Measurements from ENCODE around the gene COMMD1.

The COMMD1 gene

DNA sequence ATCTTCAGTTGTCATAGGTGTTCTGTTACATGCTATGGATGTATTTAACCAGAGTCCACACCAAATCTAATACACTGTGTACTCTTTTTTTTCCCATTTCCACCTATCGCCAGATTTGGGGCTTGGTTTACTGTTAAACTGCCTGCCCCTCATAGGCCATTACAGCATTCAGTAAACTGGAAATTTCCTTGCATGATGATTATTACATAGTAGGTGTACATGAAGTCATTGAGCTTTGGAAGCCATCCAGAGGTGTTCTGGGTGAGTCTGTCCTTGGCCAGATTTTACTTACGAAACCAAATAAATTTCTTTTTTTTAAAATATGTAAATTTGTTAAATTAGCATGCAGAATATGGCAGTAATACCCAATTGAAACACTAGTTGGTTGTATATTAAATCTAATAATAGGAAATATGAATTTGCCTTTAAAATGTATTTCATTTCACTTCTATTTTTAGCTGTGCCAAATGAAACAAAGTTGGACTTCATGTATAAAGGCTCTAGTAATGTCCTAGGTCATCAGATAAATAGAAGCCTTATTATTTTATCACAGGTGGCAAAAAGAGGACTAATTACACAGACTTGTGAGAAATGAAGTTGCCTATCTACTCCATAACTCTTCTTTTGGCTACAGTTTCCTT, 60.7 kb downstream of the COMMD1 start:
- no peak overlapping the region for H3K4me3 ChIP-seq (ENCODE audit: low read length)
- DNase-seq (ENCODE audit: low read depth): no peak
- TF ChIP-seq, protein P1, sequence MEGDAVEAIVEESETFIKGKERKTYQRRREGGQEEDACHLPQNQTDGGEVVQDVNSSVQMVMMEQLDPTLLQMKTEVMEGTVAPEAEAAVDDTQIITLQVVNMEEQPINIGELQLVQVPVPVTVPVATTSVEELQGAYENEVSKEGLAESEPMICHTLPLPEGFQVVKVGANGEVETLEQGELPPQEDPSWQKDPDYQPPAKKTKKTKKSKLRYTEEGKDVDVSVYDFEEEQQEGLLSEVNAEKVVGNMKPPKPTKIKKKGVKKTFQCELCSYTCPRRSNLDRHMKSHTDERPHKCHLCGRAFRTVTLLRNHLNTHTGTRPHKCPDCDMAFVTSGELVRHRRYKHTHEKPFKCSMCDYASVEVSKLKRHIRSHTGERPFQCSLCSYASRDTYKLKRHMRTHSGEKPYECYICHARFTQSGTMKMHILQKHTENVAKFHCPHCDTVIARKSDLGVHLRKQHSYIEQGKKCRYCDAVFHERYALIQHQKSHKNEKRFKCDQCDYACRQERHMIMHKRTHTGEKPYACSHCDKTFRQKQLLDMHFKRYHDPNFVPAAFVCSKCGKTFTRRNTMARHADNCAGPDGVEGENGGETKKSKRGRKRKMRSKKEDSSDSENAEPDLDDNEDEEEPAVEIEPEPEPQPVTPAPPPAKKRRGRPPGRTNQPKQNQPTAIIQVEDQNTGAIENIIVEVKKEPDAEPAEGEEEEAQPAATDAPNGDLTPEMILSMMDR (conservative IDR thresholded peaks at IDR 0.05; ENCODE audit: low read depth, low read length): no peak

DNA sequence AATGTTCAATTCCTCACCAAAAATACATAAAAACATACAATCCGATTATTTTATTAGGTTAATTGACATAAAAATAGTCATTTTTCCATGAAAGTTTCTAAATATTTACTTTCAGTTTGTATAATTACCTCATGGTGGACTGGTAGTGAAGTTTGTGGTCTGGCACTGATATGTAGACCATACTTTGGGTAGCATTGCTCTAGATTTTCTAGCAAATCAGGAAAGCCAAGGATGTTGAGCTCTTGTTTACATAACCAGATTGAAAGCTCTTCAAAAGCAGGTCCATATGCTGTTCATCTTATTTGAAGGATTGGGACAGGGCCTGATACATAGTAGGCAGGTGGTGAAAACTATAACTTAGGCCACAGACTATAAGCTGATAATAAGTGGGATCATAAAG, 61.8 kb downstream of the COMMD1 start:
- H3K4me3 ChIP-seq (ENCODE audit: low read length): no peak overlapping the region
- TF ChIP-seq, protein P1 (conservative IDR thresholded peaks at IDR 0.05; ENCODE audit: low read depth, low read length): no peak
- DNase-seq (ENCODE audit: low read depth): no peak

DNA sequence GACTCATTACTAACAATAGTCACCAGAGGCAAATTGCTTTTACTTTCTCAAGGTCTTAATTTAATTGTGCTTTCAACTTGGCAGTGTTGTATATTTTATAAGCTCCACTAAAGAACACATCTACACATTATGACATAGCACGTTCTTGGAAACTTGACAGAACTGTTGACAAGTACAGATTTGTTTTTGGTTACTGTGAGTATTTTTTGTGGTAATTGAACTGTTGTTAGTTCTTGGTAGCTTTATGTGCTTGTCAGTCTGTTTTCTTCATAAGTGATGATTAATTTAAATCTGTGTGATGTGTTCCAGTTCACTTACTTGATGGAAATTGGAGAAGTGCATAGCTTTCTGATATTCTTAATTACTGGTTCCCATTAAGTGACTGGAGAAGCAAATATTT, 63.9 kb downstream of the COMMD1 start:
- TF ChIP-seq, protein P1 (conservative IDR thresholded peaks at IDR 0.05; ENCODE audit: low read depth, low read length): no peak
- H3K4me3 ChIP-seq (ENCODE audit: low read length): no peak overlapping the region
- peak; percentile 64 for DNase-seq (ENCODE audit: low read depth)

DNA sequence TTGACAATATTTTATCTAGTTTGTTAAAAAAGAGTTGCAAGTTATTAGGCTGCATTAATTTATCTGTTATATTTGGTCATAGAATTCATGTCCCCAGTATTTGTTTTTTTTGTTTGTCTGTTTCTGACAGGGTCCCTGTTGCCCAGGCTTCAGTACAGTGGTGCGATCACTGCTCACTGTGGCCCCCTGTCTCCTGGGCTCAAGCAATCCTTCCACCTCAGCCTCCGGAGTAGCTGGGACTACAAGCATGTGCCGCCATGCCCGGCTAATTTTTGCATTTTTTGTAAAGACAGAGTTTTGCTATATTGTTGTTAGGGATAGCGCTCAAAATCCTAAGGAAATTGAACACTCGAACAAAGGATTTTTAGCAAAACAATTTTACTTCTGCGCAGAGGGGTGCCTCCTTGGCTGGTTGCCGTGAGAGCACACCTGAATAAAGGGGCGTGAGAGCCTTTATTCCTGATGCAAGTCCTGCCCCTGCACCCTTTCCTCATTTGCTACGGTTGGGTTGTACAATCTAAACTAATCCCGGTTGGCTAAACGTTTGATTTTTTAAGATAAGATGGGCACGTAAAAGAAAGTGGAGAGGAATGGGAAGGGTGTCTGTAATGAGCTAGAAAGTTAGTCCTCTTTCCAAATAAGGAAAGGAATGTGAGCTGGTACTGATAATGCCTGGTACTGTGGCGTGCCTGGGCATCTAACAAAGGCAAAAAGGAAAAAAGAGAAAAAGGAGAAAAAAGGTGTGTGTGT, 65.5 kb downstream of the COMMD1 start:
- DNase-seq (ENCODE audit: low read depth): peak; percentile 62
- TF ChIP-seq, protein P1 (conservative IDR thresholded peaks at IDR 0.05; ENCODE audit: low read depth, low read length): peak; percentile 42
- no peak overlapping the region for H3K4me3 ChIP-seq (ENCODE audit: low read length)

DNA sequence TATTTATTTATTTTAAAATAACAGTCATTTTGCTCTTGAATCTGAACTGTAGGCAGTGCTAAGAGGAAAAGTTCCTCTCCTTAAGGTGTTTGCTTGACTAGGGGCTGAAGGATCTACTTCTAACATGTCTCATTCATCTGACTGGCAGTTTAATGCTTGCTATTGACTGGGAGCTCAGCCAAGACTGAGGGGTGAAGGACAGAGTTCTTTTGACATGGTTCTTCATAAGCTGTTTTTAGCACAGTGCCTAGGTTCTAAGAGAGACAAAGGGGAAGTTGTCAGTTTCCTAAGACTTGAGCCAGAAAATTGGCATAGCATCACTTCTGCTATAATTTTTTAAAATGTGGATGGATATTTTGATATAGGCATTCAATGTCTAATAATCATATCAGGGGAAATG, 73.0 kb downstream of the COMMD1 start:
- H3K4me3 ChIP-seq (ENCODE audit: low read length): no peak overlapping the region
- DNase-seq (ENCODE audit: low read depth): peak; percentile 22
- TF ChIP-seq, protein P1 (conservative IDR thresholded peaks at IDR 0.05; ENCODE audit: low read depth, low read length): no peak

DNA sequence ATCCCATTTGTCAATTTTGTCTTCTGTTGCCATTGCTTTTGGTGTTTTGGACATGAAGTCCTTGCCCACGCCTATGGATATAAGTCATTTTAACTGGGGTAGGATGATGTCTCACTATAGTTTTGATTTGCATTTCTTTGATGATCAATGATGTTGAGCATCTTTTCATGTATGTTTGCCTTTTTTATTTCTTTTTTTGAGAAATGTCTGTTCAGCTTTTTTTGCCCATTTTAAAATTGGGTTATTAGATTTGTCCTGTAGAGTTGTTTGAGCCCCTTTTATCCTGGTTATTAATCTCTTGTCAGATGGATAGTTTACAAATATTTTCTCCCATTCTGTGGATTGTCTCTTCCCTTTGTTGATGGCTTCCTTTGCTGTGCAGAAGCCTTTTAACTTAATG, 75.3 kb downstream of the COMMD1 start:
- DNase-seq (ENCODE audit: low read depth): no peak
- TF ChIP-seq, protein P1 (conservative IDR thresholded peaks at IDR 0.05; ENCODE audit: low read depth, low read length): no peak
- H3K4me3 ChIP-seq (ENCODE audit: low read length): no peak overlapping the region

DNA sequence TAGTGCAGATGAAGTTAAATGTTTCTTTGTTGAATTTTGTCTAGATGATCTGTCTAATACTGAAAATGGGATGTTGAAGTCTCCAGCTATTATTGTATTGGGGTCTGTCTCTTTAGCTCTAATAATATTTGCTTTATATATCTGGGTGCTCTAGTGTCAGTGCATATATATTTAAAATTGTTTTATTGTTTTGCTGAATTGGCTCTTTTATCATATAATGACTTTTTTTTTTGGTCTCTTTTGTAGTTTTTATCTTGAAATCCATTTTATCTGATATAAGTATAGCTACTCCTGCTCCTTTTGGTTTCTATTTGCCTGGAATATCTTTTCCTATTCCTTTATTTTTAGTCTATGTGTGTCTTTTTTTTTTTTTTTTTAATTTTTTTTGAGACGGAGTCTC, 79.2 kb downstream of the COMMD1 start:
- no peak for DNase-seq (ENCODE audit: low read depth)
- H3K4me3 ChIP-seq (ENCODE audit: low read length): no peak overlapping the region
- TF ChIP-seq, protein P1 (conservative IDR thresholded peaks at IDR 0.05; ENCODE audit: low read depth, low read length): no peak

Data from retinal pigment epithelial cell (primary cell).